NCI-H1417 treated with DMSO at 0.1 percent for 48 hours (cell line): ENCODE data around the gene C2CD4D.
A peak's percentile ranks its signal among the peaks of the same experiment; 100 is the strongest.

Experiments used
- DNase-seq: peaks from one replicate; lab custom pipeline; 2025; lab: John Stamatoyannopoulos, UW

The C2CD4D gene

GRCh38 chr1:151813271-151813977, 26.2 kb downstream of the C2CD4D start:
- no peak for DNase-seq

GRCh38 chr1:151811181-151811580, 28.4 kb downstream of the C2CD4D start:
- DNase-seq: no peak

- DNase-seq: no peak
Observed at GRCh38 chr1:151809985-151810556, 29.5 kb downstream of the C2CD4D start.

- no peak for DNase-seq
Observed at GRCh38 chr1:151809290-151809984, 30.2 kb downstream of the C2CD4D start.

- no peak for DNase-seq
Observed at GRCh38 chr1:151807766-151808165, 31.9 kb downstream of the C2CD4D start.

GRCh38 chr1:151807131-151807530, 32.5 kb downstream of the C2CD4D start:
- DNase-seq: no peak

DNA sequence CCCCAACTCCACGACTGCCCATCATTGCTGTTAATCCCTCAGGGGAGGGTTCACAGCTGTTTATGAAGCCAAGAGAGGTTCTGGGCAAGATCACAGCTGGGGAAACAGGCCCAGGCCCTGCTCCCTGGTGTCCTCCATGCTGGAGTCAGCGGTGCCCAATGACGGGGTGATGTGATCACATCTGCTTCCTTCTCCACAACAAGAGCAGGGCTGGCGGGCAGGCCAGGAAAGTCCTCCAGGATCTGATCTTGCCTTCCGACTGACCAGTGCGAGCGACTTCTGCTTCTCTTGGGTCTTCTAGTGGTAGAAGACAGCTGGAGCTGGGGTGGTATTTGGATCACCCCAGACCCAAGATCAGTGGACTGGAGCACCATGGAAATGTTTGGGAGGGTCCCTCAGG, 33.5 kb downstream of the C2CD4D start:
- no peak for DNase-seq

GRCh38 chr1:151805066-151805820, 34.4 kb downstream of the C2CD4D start, which contains the start of gene LINGO4:
Gene LINGO4, minus strand, starts transcription at chr1:151805419. Its CDS starts 2,715 bp downstream, at chr1:151802704.
- DNase-seq: no peak

- DNase-seq: no peak
Observed at GRCh38 chr1:151803915-151804314, 35.7 kb downstream of the C2CD4D start.

DNA sequence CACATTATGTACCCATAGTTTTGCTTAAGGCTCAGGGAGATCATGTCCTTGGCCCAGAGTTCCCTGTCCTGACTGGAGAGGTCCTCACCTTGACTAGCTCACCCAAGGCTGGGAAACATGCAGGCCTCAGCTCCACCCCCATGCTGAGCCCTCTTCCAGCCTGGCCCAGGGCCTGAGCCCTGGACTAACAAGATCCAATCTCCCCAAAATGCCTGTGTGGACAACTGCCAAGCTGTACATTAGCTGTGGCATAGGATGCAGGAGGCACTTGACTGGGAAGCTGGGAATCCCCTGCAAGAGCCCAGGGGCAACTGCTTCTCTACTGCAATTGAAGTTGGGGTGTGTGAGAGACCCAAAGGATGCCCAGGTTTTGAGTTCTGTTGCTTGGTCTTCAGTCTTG, 36.5 kb downstream of the C2CD4D start:
- DNase-seq: no peak

DNA sequence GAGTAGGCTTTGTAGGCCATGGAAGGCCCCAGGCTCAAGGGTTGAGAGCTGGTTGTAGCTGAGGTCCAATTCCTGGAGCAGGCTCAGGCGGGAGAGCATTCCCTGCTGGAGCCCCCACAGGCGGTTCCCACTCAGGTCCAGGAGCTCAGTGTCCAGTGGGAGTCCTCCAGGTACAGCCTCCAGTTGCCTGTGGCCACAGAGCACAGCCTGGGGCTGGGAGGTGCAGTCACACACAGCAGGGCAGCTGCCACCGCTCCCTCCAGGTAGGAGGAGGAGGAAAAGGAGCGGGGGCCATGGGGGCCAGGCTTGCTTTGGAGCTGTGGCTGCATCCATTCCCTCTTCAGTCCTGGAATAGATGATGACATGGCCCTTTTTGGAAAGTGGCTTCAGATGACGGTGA, 37.2 kb downstream of the C2CD4D start:
- no peak for DNase-seq

- DNase-seq: no peak
Observed at GRCh38 chr1:151801846-151802245, 37.8 kb downstream of the C2CD4D start.

DNA sequence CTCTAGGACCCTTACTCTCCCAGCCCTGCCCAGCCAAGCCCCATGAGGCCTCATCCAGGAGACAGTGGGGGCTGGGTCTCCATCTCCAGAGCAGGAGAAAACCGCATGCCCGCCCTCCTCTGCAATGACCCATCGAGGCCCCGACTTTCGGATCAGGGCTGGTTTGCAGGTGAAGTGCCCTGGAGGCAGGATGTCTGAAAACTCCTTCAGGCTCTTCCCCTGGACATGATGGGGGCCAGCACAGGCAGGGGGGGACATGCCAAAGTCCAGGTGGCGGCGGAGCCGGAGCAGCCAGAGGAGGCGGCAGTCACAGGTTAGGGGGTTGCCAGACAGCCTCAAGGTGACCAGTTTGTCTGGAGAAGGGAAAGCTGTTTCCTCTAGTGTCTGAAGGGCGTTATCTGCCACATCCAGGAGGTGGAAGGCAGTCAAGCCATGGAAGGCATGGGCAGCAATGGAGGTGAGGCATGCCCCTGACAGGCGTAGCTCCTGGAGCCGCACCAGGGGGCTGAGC, 38.3 kb downstream of the C2CD4D start:
- DNase-seq: no peak

DNA sequence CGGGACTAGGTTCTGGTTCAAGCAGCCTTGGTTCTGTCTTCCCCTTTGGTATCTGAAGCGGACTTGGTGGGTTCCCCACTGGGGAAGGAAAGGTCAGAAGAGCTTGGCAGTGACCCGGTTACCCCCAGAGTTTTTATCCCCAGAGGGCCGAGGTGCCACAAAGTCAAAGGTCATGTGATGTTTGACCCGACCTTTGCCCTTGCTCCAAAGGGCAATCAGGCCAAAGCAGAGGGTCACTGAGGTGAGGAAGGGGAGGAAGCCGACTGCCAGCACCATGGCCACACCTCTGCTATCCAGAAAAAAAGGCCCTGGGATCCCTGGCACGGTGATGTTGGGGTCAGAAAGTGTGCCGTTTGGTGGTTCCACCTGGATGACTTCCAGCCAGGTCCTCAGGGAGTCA, 38.8 kb downstream of the C2CD4D start:
- no peak for DNase-seq

DNA sequence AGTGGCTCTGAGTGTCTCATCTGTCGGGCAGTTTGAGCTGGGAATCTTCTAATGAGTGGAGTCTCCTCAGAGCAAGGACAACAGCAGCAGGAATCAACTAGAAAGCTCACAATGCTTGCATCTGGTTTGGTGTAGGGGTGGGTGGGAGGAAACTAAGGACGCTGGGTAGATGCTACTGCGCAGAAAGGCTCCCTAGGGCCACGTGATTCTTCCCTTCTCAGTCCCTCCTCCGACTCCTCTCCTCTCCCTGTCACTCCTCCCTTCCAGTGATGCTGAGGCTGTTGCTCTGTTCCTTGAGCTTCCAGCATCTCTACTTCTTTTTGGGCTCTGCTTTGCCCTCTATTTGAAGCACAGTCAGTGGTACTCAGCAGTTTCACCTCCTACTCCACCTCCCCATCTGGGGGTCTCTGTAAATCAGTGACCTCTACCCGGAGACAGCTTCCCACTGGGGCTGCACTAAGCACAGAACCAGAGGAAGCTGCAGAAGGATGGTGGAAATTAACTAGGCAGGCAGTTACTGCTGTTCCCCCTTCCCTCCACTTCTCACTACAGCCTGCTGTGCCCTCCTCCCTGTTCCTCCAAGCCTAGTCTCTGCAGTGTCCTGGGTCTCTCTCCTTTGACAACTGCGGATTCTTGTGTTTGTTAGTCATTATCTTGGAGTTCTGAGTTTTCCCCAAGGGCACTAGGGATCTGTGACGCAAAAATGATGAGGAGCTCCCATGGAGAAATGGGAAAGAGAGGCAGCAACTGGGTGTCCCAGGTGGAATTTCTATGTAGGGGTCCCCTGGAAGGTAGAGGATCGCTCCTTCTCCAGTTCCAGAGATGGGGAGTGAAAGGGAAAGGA, 40.2 kb downstream of the C2CD4D start:
- no peak for DNase-seq

- no peak for DNase-seq
Observed at GRCh38 chr1:151798571-151798970, 41.0 kb downstream of the C2CD4D start.

GRCh38 chr1:151790940-151791651, 48.5 kb downstream of the C2CD4D start:
- DNase-seq: no peak

DNA sequence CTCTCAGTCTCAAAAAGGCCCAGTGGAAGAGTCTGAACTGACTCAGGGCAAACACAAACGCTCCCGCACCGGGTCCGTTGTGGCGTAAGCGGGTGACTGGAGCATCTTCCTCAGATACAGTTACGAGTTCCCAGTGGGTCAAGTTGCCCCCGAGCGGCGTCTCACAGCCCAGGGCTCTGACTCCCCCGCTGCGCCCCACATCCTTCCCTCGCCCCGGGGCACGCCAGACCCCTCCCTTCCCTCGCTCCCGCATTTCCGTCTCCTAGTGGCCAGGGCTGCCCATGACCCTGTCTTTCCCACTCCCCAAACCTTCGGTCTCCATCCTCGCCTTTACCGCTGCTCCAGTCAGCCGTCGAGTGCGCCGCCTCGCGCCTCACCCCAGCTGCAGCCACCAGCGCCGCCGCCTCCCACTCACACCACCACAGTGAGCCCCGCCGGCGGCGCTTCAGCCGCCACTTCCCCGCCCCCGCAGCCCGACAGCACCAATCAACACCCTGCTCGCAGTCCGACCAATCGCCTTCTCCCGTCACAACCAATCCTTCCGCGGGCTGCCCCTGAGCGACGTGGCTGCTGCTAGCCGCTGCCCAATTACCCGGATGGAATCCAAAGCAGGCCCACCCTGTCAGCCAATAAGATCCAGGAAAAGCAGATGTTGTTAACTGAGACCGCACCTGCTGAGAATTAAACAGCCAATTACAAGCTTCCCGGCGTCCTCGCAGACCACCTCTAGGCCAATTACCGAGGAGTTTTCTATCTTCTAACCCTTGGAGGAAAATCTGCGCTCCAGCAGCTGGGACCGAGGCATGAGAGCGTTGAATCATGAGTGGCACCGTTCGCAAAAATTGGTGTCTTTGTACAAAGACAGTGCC, 49.3 kb downstream of the C2CD4D start, which contains the start of gene TDRKH:
TDRKH (minus strand) TSS at position 430 of the 869 bp plus-strand sequence. CDS start 7,478 bp downstream, outside the sequence.
- DNase-seq: peak; percentile 98
